Chondrocyte (in vitro differentiated cells): Measurements from ENCODE around the gene RND1. TPM values are rescaled to one million over a fixed set of nuclear protein-coding genes. Genes with fewer than 3 reads are reported as not detected.

Source experiments
- DNase-seq: peaks from one replicate; pipeline ENCODE4 v3.0.0; 2021; ENCODE audit warnings: mixed read lengths, low spot score
- H3K27ac Mint-ChIP-seq: one replicate; pipeline ENCODE4 v1.8.0; 2021; ENCODE audit warnings: mild to moderate bottlenecking, moderate library complexity, mixed read lengths; ENCODE audit not compliant: unreplicated experiment
- H3K27me3 Mint-ChIP-seq: 2 replicates; pipeline ENCODE4 v1.8.0; 2021; ENCODE audit warnings: low read depth, mixed read lengths
- H3K36me3 Mint-ChIP-seq: 2 replicates; pipeline ENCODE4 v1.8.0; 2021; ENCODE audit warnings: low read depth, mixed read lengths
- H3K4me1 Mint-ChIP-seq: 2 replicates; pipeline ENCODE4 v1.8.0; 2021; ENCODE audit warnings: low read depth, mild to moderate bottlenecking, mixed read lengths
- H3K4me3 Mint-ChIP-seq: one replicate; pipeline ENCODE4 v1.8.0; 2021; ENCODE audit warnings: mild to moderate bottlenecking, moderate library complexity, mixed read lengths; ENCODE audit not compliant: unreplicated experiment
- H3K9me3 Mint-ChIP-seq: 2 replicates; pipeline ENCODE4 v1.8.0; 2021; ENCODE audit warnings: low read depth, mixed read lengths
- CTCF ChIP-seq: fragments of 200-600 bp; sonication (generic); IDR thresholded peaks from 2 replicates; pipeline ENCODE4 v1.5.0; 2021; ENCODE audit warnings: antibody characterized with exemption, mild to moderate bottlenecking, moderate library complexity
- total RNA-seq: library from RNA; stranded (reverse); gene quantifications from 3 replicates; pipeline ENCODE4 v1.2.1, GENCODE V29; 2021

The RND1 gene
- total RNA-seq, 1 donor from 2014 or later = 0.99 TPM

- no peak overlapping the region for H3K27ac Mint-ChIP-seq
- H3K4me3 Mint-ChIP-seq = peak overlapping the region; percentile 42
- no peaks in the 10 kb centered on the region for H3K9me3 Mint-ChIP-seq
- H3K27me3 Mint-ChIP-seq = peaks cover 2% of the 10 kb centered on the region
- no peak for DNase-seq
- no peak for TF ChIP-seq CTCF
- H3K36me3 Mint-ChIP-seq = no peaks in the 10 kb centered on the region
- H3K4me1 Mint-ChIP-seq = peaks cover 12% of the 10 kb centered on the region
Observed at GRCh38 chr12:48903363-48903981, 37.8 kb upstream of the RND1 start.

- no peak for TF ChIP-seq CTCF
- Mint-ChIP-seq H3K4me1 (peaks cover 12% of the 10 kb centered on the region), H3K36me3 (no peaks in the 10 kb centered on the region), H3K4me3 (no peak overlapping the region), H3K27me3 (peaks cover 10% of the 10 kb centered on the region), H3K9me3 (no peaks in the 10 kb centered on the region), H3K27ac (no peak overlapping the region)
- no peak for DNase-seq
Observed at GRCh38 chr12:48901278-48901677, 35.6 kb upstream of the RND1 start.

GRCh38 chr12:48899651-48900050 lies 34.0 kb upstream of the RND1 start:
- Mint-ChIP-seq H3K9me3 (no peaks in the 10 kb centered on the region), H3K4me1 (peaks cover 10% of the 10 kb centered on the region), H3K36me3 (no peaks in the 10 kb centered on the region), H3K27me3 (peaks cover 10% of the 10 kb centered on the region), H3K27ac (no peak overlapping the region), H3K4me3 (no peak overlapping the region)
- DNase-seq = no peak
- TF ChIP-seq CTCF = no peak

GRCh38 chr12:48894271-48894670 lies 28.6 kb upstream of the RND1 start:
- Mint-ChIP-seq H3K9me3 (no peaks in the 10 kb centered on the region), H3K27ac (no peak overlapping the region), H3K36me3 (no peaks in the 10 kb centered on the region), H3K27me3 (peaks cover 19% of the 10 kb centered on the region), H3K4me1 (peaks cover 8% of the 10 kb centered on the region), H3K4me3 (no peak overlapping the region)
- no peak for DNase-seq
- TF ChIP-seq CTCF = no peak

- no peaks in the 10 kb centered on the region for H3K9me3 Mint-ChIP-seq
- H3K36me3 Mint-ChIP-seq = no peaks in the 10 kb centered on the region
- peaks cover 9% of the 10 kb centered on the region for H3K27me3 Mint-ChIP-seq
- peak overlapping the region; percentile 58 for H3K4me3 Mint-ChIP-seq
- H3K27ac Mint-ChIP-seq = no peak overlapping the region
- TF ChIP-seq CTCF = peak; percentile 99
- peaks cover 8% of the 10 kb centered on the region for H3K4me1 Mint-ChIP-seq
- DNase-seq = no peak
Observed at GRCh38 chr12:48890657-48891418, 25.2 kb upstream of the RND1 start.
